ENCODE measurements around the gene GJA3. TPM values are rescaled to one million over a fixed set of nuclear protein-coding genes. Genes with fewer than 3 reads are reported as not detected.

Gene GJA3
- total and polyA plus RNA-seq, 9 of the 15 experiments (the other 6 are each of a cell fraction or from before 2014, with no cell fraction given) = 0.03 to 0.13 (median 0.04) TPM; not detected in 4

GRCh38 chr13:20119960-20120359 lies 40.9 kb downstream of the GJA3 start (continued):
- TF ChIP-seq ETV1 (tag; conservative IDR thresholded peaks at IDR 0.05; ENCODE audit: low read depth) (peak; percentile 21; the same call in 1 of the 2 replicates), ZNF583 (CRISPR knock-in tag; IDR thresholded peaks at IDR 0.05) (peak; percentile 84), ZKSCAN8 (CRISPR knock-in tag; IDR thresholded peaks at IDR 0.05) (peak; percentile 72; the same call in 1 of the 2 replicates), ZNF740 (CRISPR knock-in tag; IDR thresholded peaks at IDR 0.05) (no peak), ZNF740 (tag; IDR thresholded peaks at IDR 0.05) (peak in 1 of 2 experiments; percentile 90; a peak in 2 of 4 replicates), KLF16 (IDR thresholded peaks at IDR 0.05) (no peak), ATF2 (CRISPR knock-in tag; IDR thresholded peaks at IDR 0.05) (no peak), SMAD4 (CRISPR knock-in tag; conservative IDR thresholded peaks at IDR 0.05) (peak; percentile 90), STAT5A (IDR thresholded peaks at IDR 0.05; ENCODE audit: borderline replicate concordance, low read length) (no peak), ZBTB17 (CRISPR knock-in tag; IDR thresholded peaks at IDR 0.05) (0 out of 2 replicates have a peak, but pooled peaks have one; percentile 24), KLF6 (CRISPR knock-in tag; IDR thresholded peaks at IDR 0.05; ENCODE audit: borderline replicate concordance) (peak; percentile 77; the same call in 1 of the 2 replicates), ZEB2 (IDR thresholded peaks at IDR 0.05) (no peak), ZNF41 (CRISPR knock-in tag; conservative IDR thresholded peaks at IDR 0.05) (peak; percentile 71; the same call in 1 of the 2 replicates), PTTG1 (tag; IDR thresholded peaks at IDR 0.05; ENCODE audit: low read depth) (peak; percentile 83), XRCC3 (IDR thresholded peaks at IDR 0.05) (no peak), FOXA1 (IDR thresholded peaks at IDR 0.05; ENCODE audit: borderline replicate concordance) (no peak), NFXL1 (CRISPR knock-in tag; IDR thresholded peaks at IDR 0.05) (peak; percentile 40; the same call in 1 of the 2 replicates), ZBTB5 (IDR thresholded peaks at IDR 0.05) (no peak), TSHZ1 (CRISPR knock-in tag; IDR thresholded peaks at IDR 0.05) (peak; percentile 72; the same call in 1 of the 2 replicates), KDM2B (CRISPR knock-in tag; IDR thresholded peaks at IDR 0.05) (no peak), ZNF24 (IDR thresholded peaks at IDR 0.05) (no peak), ZNF347 (CRISPR knock-in tag; IDR thresholded peaks at IDR 0.05; ENCODE audit: low read depth) (no peak), NFE2L1 (tag; IDR thresholded peaks at IDR 0.05; ENCODE audit: borderline replicate concordance, low read depth) (peak; percentile 37; the same call in 1 of the 2 replicates)
